Endothelial cell of umbilical vein (primary cell): Measurements from ENCODE around the gene APEX1. TPM values are rescaled to one million over a fixed set of nuclear protein-coding genes. Genes with fewer than 3 reads are reported as not detected.

Source experiments
- BruUV-seq: library from RNA; stranded (reverse); fragments of 400-500 nt; replicated peaks from 2 replicates; lab custom pipeline; 2021; lab: Mats Ljungman, UMichigan
- CTCF ChIA-PET: fragments of 300-600, 350-600 bp; sonication (Branson Sonifier 250); formaldehyde crosslinking; loops from one replicate; lab custom pipeline; 2021; ENCODE audit warnings: antibody characterized with exemption, inconsistent platforms; lab: Charles Lee
- POLR2A ChIA-PET: fragments of 300-600, 350-600 bp; sonication (Branson Sonifier 250); formaldehyde crosslinking; loops from one replicate; lab custom pipeline; 2021; ENCODE audit warnings: antibody characterized with exemption, inconsistent platforms; lab: Charles Lee
- DNase-seq: peaks from one replicate; pipeline ENCODE4 v3.0.0-alpha.2; 2011; ENCODE audit warnings: low read depth, low spot score
- FAIRE-seq: peaks from 2 replicates; lab custom pipeline; 2011; peaks lifted over from hg19 to GRCh38; lab: Jason Lieb, UNC
- H2AFZ ChIP-seq: 2 replicates; pipeline ENCODE4 v1.6.0; 2012; ENCODE audit warnings: low read depth, low read length, control low read depth, inconsistent platforms
- H3K27ac ChIP-seq: 2 replicates; pipeline ENCODE4 v1.5.1; 2011; ENCODE audit warnings: low read depth, mild to moderate bottlenecking, control low read depth, low read length, moderate library complexity; ENCODE audit not compliant: insufficient read depth
- H3K27me3 ChIP-seq, 2 experiments: 2 replicates each; pipeline versions ENCODE4 v1.6.0 to v1.6.1; 2011; ENCODE audit warnings: low read length in 2 of 2, mixed read lengths in 1 of 2; ENCODE audit not compliant: control insufficient read depth in 2 of 2, insufficient read depth in 2 of 2
- H3K36me3 ChIP-seq, 2 experiments: 2 replicates in 1 of 2; 3 replicates in 1 of 2; pipeline ENCODE4 v1.5.1; 2011; ENCODE audit warnings: low read length in 2 of 2, mild to moderate bottlenecking in 1 of 2, moderate library complexity in 1 of 2; ENCODE audit not compliant: control insufficient read depth in 2 of 2, insufficient read depth in 2 of 2; ENCODE audit errors: extremely low read depth in 1 of 2
- H3K4me1 ChIP-seq: 3 replicates; pipeline ENCODE4 v1.5.1; 2011; ENCODE audit warnings: mild to moderate bottlenecking, low read length; ENCODE audit not compliant: control insufficient read depth, insufficient read depth; ENCODE audit errors: extremely low read depth
- H3K4me2 ChIP-seq: 2 replicates; pipeline ENCODE4 v1.6.1; 2011; ENCODE audit warnings: low read length, control low read depth, mixed read lengths; ENCODE audit not compliant: insufficient read depth
- H3K4me3 ChIP-seq, 3 experiments: fragments of 200-600 bp in 1 of 3; sonication (generic), shearing (Covaris generic) in 1 of 3; replicated peaks in 1 of 3; 2 replicates each; pipeline ENCODE4 v1.5.1; 2011 to 2016; ENCODE audit warnings: control low read depth in 3 of 3, low read length in 3 of 3, mild to moderate bottlenecking in 2 of 3, inconsistent platforms in 1 of 3, low read depth in 1 of 3, moderate library complexity in 1 of 3; ENCODE audit not compliant: insufficient read depth in 1 of 3
- H3K79me2 ChIP-seq: 2 replicates; pipeline ENCODE4 v1.6.0; 2012; ENCODE audit warnings: low read length, inconsistent platforms; ENCODE audit not compliant: control insufficient read depth, insufficient read depth
- H3K9ac ChIP-seq: replicated peaks from 2 replicates; pipeline ENCODE3; 2011; ENCODE audit warnings: low read length, control low read depth; ENCODE audit not compliant: insufficient read depth; ENCODE audit errors: extremely low read depth
- H3K9me1 ChIP-seq: replicated peaks from 3 replicates; pipeline ENCODE4 v1.6.0; 2011; ENCODE audit warnings: mild to moderate bottlenecking, low read length; ENCODE audit not compliant: control insufficient read depth, insufficient read depth; ENCODE audit errors: extremely low read depth
- H3K9me3 ChIP-seq: replicated peaks from 2 replicates; pipeline ENCODE4 v1.5.1; 2012; ENCODE audit warnings: low read length, inconsistent platforms; ENCODE audit not compliant: control insufficient read depth, insufficient read depth
- H4K20me1 ChIP-seq: replicated peaks from 2 replicates; pipeline ENCODE3; 2011; ENCODE audit warnings: mild to moderate bottlenecking, low read length; ENCODE audit not compliant: control insufficient read depth, insufficient read depth; ENCODE audit errors: extremely low read depth
- CTCF ChIP-seq, 2 donors: IDR thresholded peaks; 1 replicate in 1 of 2; 2 replicates in 1 of 2; pipeline ENCODE4 v1.5.1; 2011; ENCODE audit warnings: low read length in 2 of 2, mild to moderate bottlenecking in 2 of 2, moderate library complexity in 2 of 2, control low read depth in 1 of 2, inconsistent platforms in 1 of 2, low read depth in 1 of 2; ENCODE audit not compliant: insufficient read depth in 1 of 2; ENCODE audit errors: extremely low read depth in 1 of 2
- EZH2 ChIP-seq: IDR thresholded peaks from 2 replicates; pipeline ENCODE4 v1.6.1; 2012; ENCODE audit warnings: borderline replicate concordance, low read depth, mild to moderate bottlenecking, moderate library complexity, low read length, inconsistent platforms; ENCODE audit not compliant: severe bottlenecking
- FOS ChIP-seq: IDR thresholded peaks from 2 replicates; pipeline ENCODE4 v1.6.1; 2011; ENCODE audit warnings: mild to moderate bottlenecking, low read length, moderate library complexity, borderline replicate concordance; ENCODE audit not compliant: insufficient read depth
- GATA2 ChIP-seq: IDR thresholded peaks from 2 replicates; pipeline ENCODE4 v1.7.0; 2011; ENCODE audit warnings: low read depth, mild to moderate bottlenecking, moderate library complexity, mixed read lengths, low read length; ENCODE audit not compliant: insufficient read length, insufficient read depth
- JUN ChIP-seq: IDR thresholded peaks from 2 replicates; pipeline ENCODE4 v1.6.1; 2011; ENCODE audit warnings: borderline replicate concordance, low read depth; ENCODE audit not compliant: insufficient read length, insufficient read depth
- MYC ChIP-seq: IDR thresholded peaks from one replicate; pipeline ENCODE4 v1.6.1; 2011; ENCODE audit warnings: mild to moderate bottlenecking, low read depth, low read length
- POLR2A ChIP-seq: IDR thresholded peaks from 2 replicates; pipeline ENCODE4 v1.6.1; 2012; ENCODE audit warnings: low read depth, mild to moderate bottlenecking, control low read depth, low read length
- POLR2AphosphoS5 ChIP-seq: IDR thresholded peaks from 2 replicates; pipeline ENCODE4 v1.6.1; 2012; ENCODE audit warnings: low read depth, mild to moderate bottlenecking, control low read depth, low read length, moderate library complexity; ENCODE audit not compliant: insufficient read depth
- dilution Hi-C: fragments of 300-500 bp; cut with MboI; formaldehyde crosslinking; loops from one replicate; pipeline ENCODE4 v1.15.0; 2019; ENCODE audit warnings: low sequenced_read_pairs; ENCODE audit not compliant: extremely low pct_ligation_motif_present
- intact Hi-C: fragments of 100-400 bp; cut with micrococcal nuclease; formaldehyde crosslinking; loops from one replicate; pipeline ENCODE4 v1.10.0; 2022
- polyA plus RNA-seq, 4 experiments: library from polyadenylated mRNA; depleted of rRNA in 3 of 4; stranded (reverse) in 3 of 4; unstranded in 1 of 4; fragments of >200 nt; gene quantifications; 2 replicates each; pipeline versions ENCODE4 v1.2.1 to v1.2.3, GENCODE V29; 2011 to 2012; ENCODE audit warnings: missing spikeins in 1 of 4
- total RNA-seq: library from RNA; stranded (reverse); gene quantifications from 2 replicates; pipeline ENCODE4 v1.2.3, GENCODE V29; 2021
- TF ChIP-seq, protein P1 (sequence below): IDR thresholded peaks from 2 replicates; pipeline ENCODE4 v1.6.1; 2011; ENCODE audit not compliant: insufficient read depth, insufficient read length

APEX1 gene
- total and polyA plus RNA-seq, 2 donors (not counting 3 experiments of a cell fraction or from before 2014, with no cell fraction given): 231 to 304 TPM

DNA sequence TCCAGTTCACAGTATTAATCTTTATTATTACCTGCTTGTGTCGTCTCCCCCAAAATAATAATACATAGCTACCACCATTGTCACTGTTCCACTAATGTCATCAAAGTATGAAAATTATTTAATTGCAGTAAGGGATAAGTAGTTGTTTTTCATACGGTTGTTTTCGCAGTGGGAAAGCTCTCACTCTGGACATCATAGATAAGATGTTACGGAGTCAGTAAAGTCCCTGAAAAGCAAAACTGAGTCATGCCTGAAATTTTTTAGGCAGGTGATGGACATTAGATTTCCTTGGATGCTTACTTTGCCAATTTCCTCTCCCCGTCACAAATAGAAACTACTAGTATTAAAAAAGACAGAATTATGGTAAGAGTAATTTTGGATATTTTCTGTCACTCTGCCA, 27.4 kb downstream of the APEX1 start:
- CTCF ChIA-PET: interaction anchor here (1.3 to 2.1 kb wide), 5 partner anchors 12 to 124 kb away, joined by 3 to 5 read pairs (median 5); partner anchors contain the start of gene PNP
- TF ChIP-seq EZH2: no peak
- TF ChIP-seq FOS: no peak
- no peak for TF ChIP-seq MYC
- TF ChIP-seq, protein P1, sequence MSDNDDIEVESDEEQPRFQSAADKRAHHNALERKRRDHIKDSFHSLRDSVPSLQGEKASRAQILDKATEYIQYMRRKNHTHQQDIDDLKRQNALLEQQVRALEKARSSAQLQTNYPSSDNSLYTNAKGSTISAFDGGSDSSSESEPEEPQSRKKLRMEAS: no peak
- TF ChIP-seq GATA2: no peak
- no peak for TF ChIP-seq POLR2A
- TF ChIP-seq CTCF (IDR thresholded peaks at IDR 0.05; ENCODE audit: extremely low read depth in 1 of 2, insufficient read depth in 1 of 2, low read depth in 1 of 2, low read length in 2 of 2): no peak
- no peak for TF ChIP-seq JUN
- no peak for TF ChIP-seq POLR2AphosphoS5
- POLR2A ChIA-PET: interaction anchor here (2.1 kb wide), 1 partner anchor 12 kb away, joined by 8 read pairs; no protein-coding TSS in a partner anchor
- intact Hi-C loops (no loop called here), dilution Hi-C loops (no loop called here)
- no peaks in the 10 kb centered on the region for H3K79me2 ChIP-seq
- H3K4me1 ChIP-seq: peaks cover 13% of the 10 kb centered on the region
- no peak overlapping the region for H3K9ac ChIP-seq
- H3K27me3 ChIP-seq: peaks cover 0 to 2% of the 10 kb centered on the region in 2 experiments
- H3K9me1 ChIP-seq: no peaks in the 10 kb centered on the region
- no peaks in the 10 kb centered on the region for H3K9me3 ChIP-seq
- no peak overlapping the region for H3K4me2 ChIP-seq
- no peak overlapping the region for H3K27ac ChIP-seq
- H2AFZ ChIP-seq: no peak overlapping the region
- H4K20me1 ChIP-seq: no peaks in the 10 kb centered on the region
- DNase-seq: no peak
- no peak for FAIRE-seq
- peaks cover 2 to 7% of the 10 kb centered on the region in 2 experiments for H3K36me3 ChIP-seq
- BruUV-seq: no TSS peak
- H3K4me3 ChIP-seq: no peak overlapping the region
